ENCODE data around the gene HMX1. TPM values are rescaled to one million over a fixed set of nuclear protein-coding genes. Genes with fewer than 3 reads are reported as not detected.

HMX1 gene
- total RNA-seq, 2 donors from 2014 or later: not detected

DNA sequence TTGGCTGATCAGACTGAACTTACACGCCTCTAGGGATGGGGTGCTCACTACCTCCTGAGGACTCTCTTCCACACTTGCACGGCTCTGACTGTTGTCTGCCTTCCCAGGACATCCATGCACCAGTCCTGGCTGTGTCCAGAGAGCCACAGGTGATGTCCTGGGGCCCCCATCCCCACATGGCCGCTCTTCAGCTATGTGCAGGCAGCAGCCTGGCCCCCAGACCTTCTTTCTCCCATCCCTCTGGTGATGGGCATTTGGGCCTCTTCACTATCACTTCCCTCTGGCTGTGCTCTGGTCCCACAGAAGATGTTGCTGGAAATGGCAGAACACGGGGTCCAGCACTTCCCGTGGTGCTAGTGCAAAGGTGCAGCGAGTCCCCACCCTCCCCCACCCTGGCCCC, 40.9 kb upstream of the HMX1 start:
- Histone ChIP-seq H3K27me3 (no peaks in the 10 kb centered on the region), H3K9ac (ENCODE audit: low read depth in 2 of 2, low read length in 2 of 2) (no peak overlapping the region), H3K36me3 (no peaks in the 10 kb centered on the region), H3K27ac (no peak overlapping the region), H3K4me3 (no peak overlapping the region), H3K9me3 (no peaks in the 10 kb centered on the region), H3K4me1 (no peaks in the 10 kb centered on the region)
- no peak for DNase-seq
- intact Hi-C loops (cut with DNase I): no loop called here
- TF ChIP-seq CTCF (IDR thresholded peaks at IDR 0.05): no peak

DNA sequence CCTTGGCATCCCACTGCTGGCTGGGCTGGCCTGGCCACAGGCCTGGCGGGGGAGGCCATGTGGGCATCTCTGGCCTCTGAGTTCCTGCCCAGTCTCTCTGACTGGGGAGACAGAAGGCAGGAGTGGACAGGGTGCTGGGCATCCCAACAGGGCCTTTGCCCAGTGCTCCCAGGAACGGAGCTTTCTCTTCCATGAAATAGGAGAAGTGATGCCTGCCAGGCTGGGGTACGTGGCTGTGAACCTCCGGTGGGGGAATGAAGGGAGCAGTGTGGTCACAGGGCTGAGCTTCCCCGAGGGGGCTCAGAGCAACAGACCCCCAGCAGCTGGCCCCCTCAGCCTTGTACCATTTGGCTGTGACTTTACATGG, 40.4 kb upstream of the HMX1 start:
- intact Hi-C loops (cut with DNase I): no loop called here
- no peak for DNase-seq
- no peaks in the 10 kb centered on the region for H3K9me3 ChIP-seq
- no peak overlapping the region for H3K4me3 ChIP-seq
- TF ChIP-seq CTCF (IDR thresholded peaks at IDR 0.05): no peak
- H3K9ac ChIP-seq (ENCODE audit: low read depth in 2 of 2, low read length in 2 of 2): no peak overlapping the region
- no peaks in the 10 kb centered on the region for H3K4me1 ChIP-seq
- H3K36me3 ChIP-seq: no peaks in the 10 kb centered on the region
- no peaks in the 10 kb centered on the region for H3K27me3 ChIP-seq
- H3K27ac ChIP-seq: no peak overlapping the region

- no peaks in the 10 kb centered on the region for H3K36me3 ChIP-seq
- intact Hi-C loops (cut with DNase I): no loop called here
- H3K9me3 ChIP-seq: no peaks in the 10 kb centered on the region
- DNase-seq: peak; percentile 8
- no peaks in the 10 kb centered on the region for H3K4me1 ChIP-seq
- H3K4me3 ChIP-seq: no peak overlapping the region
- H3K27ac ChIP-seq: no peak overlapping the region
- no peaks in the 10 kb centered on the region for H3K27me3 ChIP-seq
- no peak overlapping the region for H3K9ac ChIP-seq (ENCODE audit: low read depth in 2 of 2, low read length in 2 of 2)
- TF ChIP-seq CTCF (IDR thresholded peaks at IDR 0.05): no peak
Observed at GRCh38 chr4:8911316-8912088, 39.9 kb upstream of the HMX1 start.

GRCh38 chr4:8910822-8911315, 39.2 kb upstream of the HMX1 start:
- DNase-seq: no peak
- no peak overlapping the region for H3K9ac ChIP-seq (ENCODE audit: low read depth in 2 of 2, low read length in 2 of 2)
- H3K4me3 ChIP-seq: no peak overlapping the region
- no peak for TF ChIP-seq CTCF (IDR thresholded peaks at IDR 0.05)
- no peak overlapping the region for H3K27ac ChIP-seq
- H3K36me3 ChIP-seq: no peaks in the 10 kb centered on the region
- intact Hi-C loops (cut with DNase I): no loop called here
- no peaks in the 10 kb centered on the region for H3K9me3 ChIP-seq
- H3K27me3 ChIP-seq: no peaks in the 10 kb centered on the region
- H3K4me1 ChIP-seq: no peaks in the 10 kb centered on the region

DNA sequence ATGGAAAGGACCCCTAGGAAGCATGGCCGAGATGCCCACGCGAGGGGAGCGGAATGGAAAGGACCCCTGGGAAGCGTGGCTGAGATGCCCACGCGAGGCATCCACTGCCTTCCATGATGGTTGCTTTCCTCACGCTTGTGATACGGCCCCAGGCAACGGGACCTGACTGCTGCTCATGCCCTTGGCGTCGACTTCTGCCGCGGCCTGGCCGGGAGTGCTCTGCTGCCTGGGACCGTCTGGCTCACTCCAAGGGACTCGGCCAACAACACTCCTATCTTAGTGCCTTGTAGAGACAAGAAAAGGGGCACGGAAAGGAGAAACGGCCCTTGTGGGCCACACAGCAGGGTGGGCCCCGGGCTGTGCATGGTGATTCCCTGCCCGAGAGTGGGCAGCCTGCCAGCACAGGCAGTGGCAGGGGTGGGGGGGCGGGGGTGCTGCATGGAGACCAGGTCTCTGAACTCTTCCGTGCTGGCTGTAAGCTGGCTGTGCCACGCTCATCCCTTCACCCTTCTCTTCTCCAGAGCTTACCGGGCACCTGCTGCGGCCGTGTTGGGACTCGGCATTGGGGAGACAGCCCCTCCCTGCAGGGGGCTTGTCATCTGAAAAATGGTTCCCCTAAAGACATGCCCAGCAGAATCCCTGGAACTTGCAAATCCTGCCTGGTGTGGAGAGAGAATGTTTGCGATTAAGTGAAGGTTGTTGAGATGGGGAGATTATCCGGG, 38.6 kb upstream of the HMX1 start:
- no peak for TF ChIP-seq CTCF (IDR thresholded peaks at IDR 0.05)
- H3K9ac ChIP-seq (ENCODE audit: low read depth in 2 of 2, low read length in 2 of 2): no peak overlapping the region
- DNase-seq: no peak
- no peaks in the 10 kb centered on the region for H3K27me3 ChIP-seq
- no peaks in the 10 kb centered on the region for H3K4me1 ChIP-seq
- no peak overlapping the region for H3K4me3 ChIP-seq
- no peaks in the 10 kb centered on the region for H3K36me3 ChIP-seq
- H3K27ac ChIP-seq: no peak overlapping the region
- H3K9me3 ChIP-seq: no peaks in the 10 kb centered on the region
- intact Hi-C loops (cut with DNase I): no loop called here

All from colonic mucosa (tissue), 4 donors.